Measurements from ENCODE around the gene TRERF1. TPM values are rescaled to one million over a fixed set of nuclear protein-coding genes. Genes with fewer than 3 reads are reported as not detected.

Gene TRERF1
- total RNA-seq, 6 donors from 2014 or later, result 2.0 to 7.3 (median 5.4) TPM

DNA sequence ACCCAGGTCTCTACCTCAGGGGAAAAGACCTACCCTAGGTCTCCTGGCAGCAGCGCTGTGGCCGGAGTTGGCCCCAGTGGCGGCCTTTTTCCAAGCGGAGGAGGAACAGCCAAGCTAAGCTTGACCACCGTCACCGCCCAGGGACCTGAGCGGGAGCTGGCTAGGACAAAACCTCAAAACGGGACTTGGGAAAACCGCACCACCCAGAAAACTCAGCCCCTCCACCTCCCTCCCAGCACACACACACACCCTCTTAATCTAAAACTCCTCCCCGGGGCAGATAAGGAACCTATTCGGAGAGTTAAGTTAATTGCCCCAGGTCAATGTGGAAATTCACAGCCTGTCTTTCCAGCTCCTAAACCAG is 2.7 kb upstream of the TRERF1 start:
- peak in 1 of 2 donors; percentile 72 for DNase-seq
- H3K27me3 ChIP-seq, result no peaks in the 10 kb centered on the region
- H3K4me1 ChIP-seq, result peaks cover 17 to 48% (median 24%) of the 10 kb centered on the region in 4 donors
- no peaks in the 10 kb centered on the region for H3K36me3 ChIP-seq
- H3K27ac ChIP-seq, result no peak overlapping the region
- peak overlapping the region in 2 of 4 donors; percentile 85 to 92 for H3K4me3 ChIP-seq
- no peaks in the 10 kb centered on the region for H3K9me3 ChIP-seq
- ATAC-seq (ENCODE audit: low FRiP score in 2 of 2), result peak in 1 of 2 donors; percentile 22
- 28 to 36% methylated on average over 11 of the region's 11 CpGs for WGBS, 2 donors
- TF ChIP-seq EP300 (IDR thresholded peaks at IDR 0.05) (no peak), POLR2A (IDR thresholded peaks at IDR 0.05) (no peak), POLR2AphosphoS5 (IDR thresholded peaks at IDR 0.05) (no peak)
- TF ChIP-seq, protein P1, sequence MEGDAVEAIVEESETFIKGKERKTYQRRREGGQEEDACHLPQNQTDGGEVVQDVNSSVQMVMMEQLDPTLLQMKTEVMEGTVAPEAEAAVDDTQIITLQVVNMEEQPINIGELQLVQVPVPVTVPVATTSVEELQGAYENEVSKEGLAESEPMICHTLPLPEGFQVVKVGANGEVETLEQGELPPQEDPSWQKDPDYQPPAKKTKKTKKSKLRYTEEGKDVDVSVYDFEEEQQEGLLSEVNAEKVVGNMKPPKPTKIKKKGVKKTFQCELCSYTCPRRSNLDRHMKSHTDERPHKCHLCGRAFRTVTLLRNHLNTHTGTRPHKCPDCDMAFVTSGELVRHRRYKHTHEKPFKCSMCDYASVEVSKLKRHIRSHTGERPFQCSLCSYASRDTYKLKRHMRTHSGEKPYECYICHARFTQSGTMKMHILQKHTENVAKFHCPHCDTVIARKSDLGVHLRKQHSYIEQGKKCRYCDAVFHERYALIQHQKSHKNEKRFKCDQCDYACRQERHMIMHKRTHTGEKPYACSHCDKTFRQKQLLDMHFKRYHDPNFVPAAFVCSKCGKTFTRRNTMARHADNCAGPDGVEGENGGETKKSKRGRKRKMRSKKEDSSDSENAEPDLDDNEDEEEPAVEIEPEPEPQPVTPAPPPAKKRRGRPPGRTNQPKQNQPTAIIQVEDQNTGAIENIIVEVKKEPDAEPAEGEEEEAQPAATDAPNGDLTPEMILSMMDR (IDR thresholded peaks at IDR 0.05), result no peak

DNA sequence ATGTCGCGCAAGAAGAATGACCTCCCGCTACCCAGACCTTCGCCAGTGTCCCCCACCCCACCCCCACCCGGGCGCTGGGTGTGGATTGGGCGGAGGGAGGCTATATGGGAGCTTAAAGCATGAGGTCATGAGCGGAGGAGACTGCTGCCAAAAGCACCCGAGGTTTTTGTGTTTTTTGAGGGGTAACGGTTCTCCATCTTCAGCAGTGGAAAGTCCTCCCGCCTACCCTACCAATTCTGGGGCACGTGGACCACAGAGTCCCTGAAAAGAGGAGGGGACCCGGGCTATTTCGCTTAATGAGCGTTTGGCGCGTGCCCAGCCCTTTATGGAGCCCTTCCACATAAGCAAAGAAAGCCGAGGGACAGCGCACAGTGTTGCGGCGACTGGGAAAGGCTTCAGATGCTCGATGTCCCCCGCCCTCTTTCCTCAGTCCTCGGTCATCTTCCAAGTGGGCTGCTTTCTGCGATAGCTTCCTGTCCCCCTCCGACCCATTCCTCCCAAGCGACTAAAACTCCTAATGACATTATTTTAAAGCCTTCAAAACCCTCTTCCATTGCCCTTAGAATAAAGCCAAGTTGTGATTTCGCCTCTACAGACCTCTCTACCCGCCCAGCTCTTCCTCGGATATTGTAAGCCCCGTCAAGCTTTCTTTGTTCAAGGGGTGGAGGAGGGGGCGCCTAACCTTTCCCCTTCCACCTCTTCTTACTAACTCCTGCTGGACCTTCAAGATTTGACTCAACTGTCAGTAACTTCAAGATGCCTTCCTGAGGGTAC is 2.1 kb upstream of the TRERF1 start:
- peak overlapping the region; percentile 19 to 88 (median 78) for H3K27ac ChIP-seq
- ATAC-seq (ENCODE audit: low FRiP score in 2 of 2) (peak; percentile 39 to 68), DNase-seq (peak; percentile 24 to 76)
- H3K4me3 ChIP-seq, result peak overlapping the region; percentile 53 to 92 (median 88)
- 4 to 5% methylated on average over 28 to 30 of the region's 32 CpGs for WGBS, 2 donors
- peaks cover 17 to 49% (median 25%) of the 10 kb centered on the region in 4 donors for H3K4me1 ChIP-seq
- H3K27me3 ChIP-seq, result no peaks in the 10 kb centered on the region
- TF ChIP-seq EP300 (IDR thresholded peaks at IDR 0.05), result no peak
- no peak for TF ChIP-seq POLR2AphosphoS5 (IDR thresholded peaks at IDR 0.05)
- TF ChIP-seq, protein P1 (IDR thresholded peaks at IDR 0.05), result no peak
- TF ChIP-seq POLR2A (IDR thresholded peaks at IDR 0.05), result no peak
- H3K9me3 ChIP-seq, result no peaks in the 10 kb centered on the region
- no peaks in the 10 kb centered on the region for H3K36me3 ChIP-seq

- DNase-seq, result peak; percentile 78 to 94
- WGBS, 2 donors, result 1 to 3% methylated on average over 17 to 42 of the region's 57 CpGs
- Histone ChIP-seq H3K4me1 (peaks cover 17 to 49% (median 27%) of the 10 kb centered on the region in 4 donors), H3K36me3 (no peaks in the 10 kb centered on the region), H3K4me3 (peak overlapping the region; percentile 53 to 92 (median 88)), H3K27me3 (no peaks in the 10 kb centered on the region), H3K9me3 (no peaks in the 10 kb centered on the region), H3K27ac (peak overlapping the region; percentile 69 to 88 (median 84))
- TF ChIP-seq POLR2A (IDR thresholded peaks at IDR 0.05) (peak in 1 of 4 donors; percentile 56), POLR2AphosphoS5 (IDR thresholded peaks at IDR 0.05) (peak in 1 of 2 donors; percentile 42), EP300 (IDR thresholded peaks at IDR 0.05) (no peak)
- TF ChIP-seq, protein P1 (IDR thresholded peaks at IDR 0.05), result no peak
- ATAC-seq (ENCODE audit: low FRiP score in 2 of 2), result peak; percentile 87 to 92
Measured at GRCh38 chr6:42453031-42453653, 1.4 kb upstream of the TRERF1 start.

DNA sequence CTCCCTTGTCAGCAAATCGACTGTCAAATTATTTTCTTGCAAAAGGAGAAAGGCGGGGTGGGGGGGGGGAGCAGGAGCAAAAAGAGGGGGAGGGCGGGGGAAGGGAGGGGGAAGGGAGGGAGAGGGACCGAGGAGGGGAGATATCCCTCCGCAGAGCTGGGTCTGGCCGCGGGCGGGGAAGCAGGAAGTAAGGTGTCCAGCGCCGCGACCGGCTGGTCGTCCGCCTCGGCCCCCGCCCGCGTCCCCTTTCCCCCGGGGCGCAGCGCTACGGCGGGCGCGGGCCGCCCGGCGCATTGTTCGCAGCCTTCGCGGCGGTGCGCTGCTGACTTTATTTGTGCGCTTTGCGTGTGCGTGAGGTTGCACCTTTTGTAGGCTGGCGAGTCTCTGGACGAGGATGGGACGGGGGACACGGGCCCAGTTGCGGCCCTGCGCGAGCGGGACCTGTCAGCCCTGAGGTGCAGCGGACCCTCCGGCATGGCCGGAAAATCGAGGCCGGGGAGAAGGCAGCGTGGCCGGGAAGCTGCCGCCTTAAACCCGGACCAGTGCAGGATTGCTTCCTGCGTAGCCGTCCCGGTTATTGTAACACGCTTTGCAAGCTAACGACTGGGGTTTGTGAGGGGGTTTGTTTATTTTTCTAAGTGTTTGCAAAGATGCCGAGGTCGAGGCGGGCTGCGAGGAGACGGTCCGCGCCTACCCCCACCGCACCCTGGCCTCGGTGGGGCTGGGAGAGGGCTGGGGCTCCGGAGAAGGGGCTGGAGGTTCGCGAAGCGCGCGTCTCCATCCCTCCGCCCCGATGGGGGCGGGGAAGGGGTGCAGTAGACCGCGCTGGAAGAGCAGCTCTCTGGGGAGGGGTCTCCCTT is 675 bp upstream of the TRERF1 start:
- no peaks in the 10 kb centered on the region for H3K36me3 ChIP-seq
- peak overlapping the region; percentile 69 to 88 (median 84) for H3K27ac ChIP-seq
- ATAC-seq (ENCODE audit: low FRiP score in 2 of 2), result peak; percentile 35 to 68

More for the DNA sequence above, 675 bp upstream of the TRERF1 start:
- H3K9me3 ChIP-seq, result no peaks in the 10 kb centered on the region
- DNase-seq, result peak; percentile 66 to 91
- no peaks in the 10 kb centered on the region for H3K27me3 ChIP-seq
- H3K4me3 ChIP-seq, result peak overlapping the region; percentile 53 to 92 (median 88)
- peaks cover 17 to 49% (median 27%) of the 10 kb centered on the region in 4 donors for H3K4me1 ChIP-seq
- TF ChIP-seq EP300 (IDR thresholded peaks at IDR 0.05) (no peak), POLR2AphosphoS5 (IDR thresholded peaks at IDR 0.05) (peak; percentile 7 to 34), POLR2A (IDR thresholded peaks at IDR 0.05) (peak in 3 of 4 donors; percentile 23 to 66 (median 25))
- TF ChIP-seq, protein P1 (IDR thresholded peaks at IDR 0.05), result no peak
- 1 to 2% methylated on average over 26 to 44 of the region's 78 CpGs for WGBS, 2 donors

Data from upper lobe of left lung (tissue), 6 donors.